NCI-H2196 (cell line): Measurements from ENCODE around the gene STK16.
A peak's percentile ranks its signal among the peaks of the same experiment; 100 is the strongest.

Experiments
- DNase-seq: peaks from one replicate; lab custom pipeline; 2025; ENCODE audit not compliant: unreplicated experiment; lab: John Stamatoyannopoulos, UW

STK16 gene

DNA sequence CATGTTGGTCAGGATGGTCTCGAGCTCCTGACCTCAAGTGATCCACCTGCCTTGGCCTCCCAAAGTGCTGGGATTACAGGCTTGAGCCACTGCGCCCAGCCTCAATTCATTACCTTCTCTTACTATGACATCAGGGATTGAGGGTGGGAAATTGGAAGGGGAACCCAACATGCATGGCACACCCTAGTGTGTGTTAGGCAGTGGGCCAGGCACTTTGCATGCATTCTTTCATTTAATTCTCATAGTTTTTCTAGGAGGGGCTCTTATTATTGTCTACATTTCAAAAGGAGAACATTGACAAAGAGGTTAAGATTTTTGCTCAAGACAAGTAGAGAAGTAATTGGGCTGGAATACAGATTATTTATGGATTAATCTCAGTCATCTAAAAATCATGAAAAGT, 23.0 kb downstream of the STK16 start:
- no peak for DNase-seq

DNA sequence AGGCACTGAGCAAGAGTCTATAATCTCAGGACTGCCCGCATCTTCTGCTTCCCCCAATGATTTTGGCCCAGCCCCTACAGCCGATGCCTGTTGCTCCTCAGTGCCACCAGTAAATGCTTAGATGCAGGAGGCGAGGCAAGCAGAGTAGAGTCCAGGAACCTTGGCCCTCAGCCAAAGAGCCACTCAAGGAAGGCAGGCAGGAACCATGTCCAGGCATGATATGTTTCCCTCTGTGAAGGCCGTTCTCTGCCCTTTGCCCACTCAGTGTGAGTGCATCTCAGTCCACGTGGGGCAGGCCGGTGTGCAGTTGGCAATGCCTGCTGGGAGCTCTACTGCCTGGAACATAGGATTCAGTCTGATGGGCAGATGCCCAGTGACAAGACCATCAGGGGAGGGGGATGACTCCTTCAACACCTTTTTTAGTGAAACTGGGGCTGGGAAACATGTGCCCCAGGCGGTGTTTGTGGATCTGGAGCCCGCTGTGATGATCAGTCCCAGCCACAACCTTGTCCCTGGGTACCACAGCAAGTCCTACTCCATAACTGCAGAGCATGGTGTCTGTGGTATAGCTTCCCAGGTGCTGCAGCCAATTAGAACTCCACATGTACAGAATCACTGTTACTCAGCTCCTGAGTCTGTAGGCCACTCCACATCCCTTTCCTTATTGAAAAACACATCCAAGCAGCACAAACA, 24.2 kb downstream of the STK16 start:
- DNase-seq: peak; percentile 71

DNA sequence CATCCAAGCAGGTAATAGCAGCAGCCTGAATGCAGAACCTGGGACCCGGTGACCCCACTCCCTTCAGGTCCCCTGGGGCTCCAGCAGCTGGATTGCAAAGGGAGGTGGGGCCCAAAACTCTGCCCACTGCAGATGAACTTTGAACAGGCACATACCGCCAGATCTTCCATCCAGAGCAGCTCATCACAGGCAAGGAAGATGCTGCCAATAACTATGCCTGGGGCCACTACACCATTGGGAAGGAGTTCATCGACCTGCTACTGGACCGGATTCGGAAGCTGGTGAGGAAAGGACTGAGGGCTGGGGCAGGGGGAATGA, 24.7 kb downstream of the STK16 start:
- DNase-seq: no peak

DNA sequence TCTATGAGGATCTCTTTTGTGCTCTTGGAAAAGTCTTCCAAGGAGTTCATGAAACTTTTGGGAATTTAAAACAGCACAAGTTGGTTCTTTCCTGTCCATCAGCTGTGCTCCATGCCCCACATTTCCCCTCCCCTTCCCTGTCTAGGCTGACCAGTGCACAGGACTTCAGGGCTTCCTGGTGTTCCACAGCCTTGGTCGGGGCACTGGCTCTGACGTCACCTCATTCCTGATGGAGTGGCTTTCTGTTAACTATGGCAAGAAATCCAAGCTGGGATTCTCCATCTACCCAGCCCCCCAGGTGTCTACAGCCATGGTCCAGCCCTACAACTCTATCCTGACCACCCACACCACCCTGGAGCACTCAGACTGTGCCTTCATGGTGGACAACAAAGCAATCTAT, 25.7 kb downstream of the STK16 start:
- DNase-seq: no peak

DNA sequence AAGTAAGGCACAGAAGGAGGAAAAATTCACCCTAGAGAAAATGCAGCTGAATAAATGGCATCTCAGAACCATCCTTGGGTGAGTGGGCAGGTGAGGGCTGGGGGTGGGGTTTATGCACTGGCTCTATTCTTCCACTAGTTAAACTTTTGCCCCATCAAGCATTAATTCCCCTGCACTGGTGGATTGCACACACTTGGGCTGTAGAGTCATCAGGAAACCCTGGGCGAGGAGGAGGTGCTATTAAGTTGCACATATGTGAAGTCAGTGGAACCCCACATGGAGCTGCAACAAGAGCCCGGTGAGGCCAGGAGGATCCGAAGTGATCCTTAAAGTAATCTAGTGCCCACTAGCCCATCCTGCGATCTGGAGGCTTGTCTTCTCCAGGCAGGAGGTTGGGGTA, 27.1 kb downstream of the STK16 start:
- DNase-seq: no peak

DNA sequence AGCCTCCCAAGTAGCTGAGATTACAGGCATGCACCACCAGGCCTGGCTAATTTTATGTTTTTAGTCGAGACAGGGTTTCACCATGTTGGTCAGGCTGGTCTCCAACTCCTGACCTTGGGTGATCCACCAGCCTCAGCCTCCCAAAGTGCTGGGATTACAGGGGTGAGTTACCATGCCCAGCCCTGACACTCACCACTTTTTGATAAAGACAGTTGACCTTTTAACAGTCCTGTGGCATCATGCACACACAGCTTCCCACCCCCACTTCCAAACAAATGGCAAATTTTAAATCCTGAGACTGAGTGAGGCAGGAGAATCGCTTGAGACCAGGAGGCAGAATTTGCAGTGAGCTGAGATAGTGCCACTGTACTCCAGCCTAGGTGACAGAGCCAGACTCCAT, 27.7 kb downstream of the STK16 start:
- DNase-seq: no peak

DNA sequence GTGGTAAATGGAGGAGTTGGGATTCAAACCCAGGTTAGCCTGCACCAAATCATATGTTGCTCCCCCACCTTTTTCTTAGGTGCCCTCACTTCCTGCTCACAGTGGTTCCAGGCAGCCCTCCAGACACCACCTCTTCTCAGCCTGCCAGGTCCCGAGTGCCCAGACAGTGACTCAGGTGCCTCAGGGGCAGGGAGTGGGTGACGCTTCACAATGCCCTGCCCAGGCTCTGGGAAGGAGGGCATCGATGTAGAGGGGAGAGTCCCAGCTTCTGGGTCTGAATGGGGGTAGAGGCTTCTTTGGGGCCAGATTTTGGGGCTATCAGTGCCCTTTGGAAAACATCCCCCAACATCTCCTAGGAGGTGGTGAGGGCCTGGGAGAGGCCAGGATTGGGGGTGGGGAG, 28.7 kb downstream of the STK16 start:
- DNase-seq: no peak

DNA sequence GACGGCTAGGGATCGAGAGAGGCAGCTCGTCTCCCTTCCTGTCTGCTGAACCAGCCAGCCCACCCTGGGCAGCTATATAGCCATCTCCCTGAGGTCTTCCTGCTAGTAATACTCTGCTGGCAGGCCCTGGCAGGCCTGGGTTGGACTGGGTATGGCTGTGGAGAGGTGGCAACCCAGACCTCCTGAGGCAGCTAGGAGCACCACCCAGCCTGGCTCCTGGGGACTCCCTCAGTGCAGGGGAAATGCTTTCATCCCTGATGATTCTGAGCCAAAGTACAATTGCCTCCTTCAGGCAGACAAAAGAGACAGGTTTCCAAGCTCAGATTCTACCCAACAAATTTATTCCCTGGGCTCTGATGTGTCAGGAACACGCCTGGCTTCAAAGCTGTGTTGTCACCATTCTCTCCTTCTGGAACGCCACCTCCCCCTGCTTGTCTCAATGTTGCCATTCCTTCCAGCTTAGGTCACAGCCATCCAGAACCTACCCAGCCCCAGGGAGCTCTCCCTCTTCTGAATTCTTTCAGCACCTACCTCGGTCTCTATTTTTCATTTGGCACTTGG, 29.2 kb downstream of the STK16 start:
- DNase-seq: peak; percentile 37

DNA sequence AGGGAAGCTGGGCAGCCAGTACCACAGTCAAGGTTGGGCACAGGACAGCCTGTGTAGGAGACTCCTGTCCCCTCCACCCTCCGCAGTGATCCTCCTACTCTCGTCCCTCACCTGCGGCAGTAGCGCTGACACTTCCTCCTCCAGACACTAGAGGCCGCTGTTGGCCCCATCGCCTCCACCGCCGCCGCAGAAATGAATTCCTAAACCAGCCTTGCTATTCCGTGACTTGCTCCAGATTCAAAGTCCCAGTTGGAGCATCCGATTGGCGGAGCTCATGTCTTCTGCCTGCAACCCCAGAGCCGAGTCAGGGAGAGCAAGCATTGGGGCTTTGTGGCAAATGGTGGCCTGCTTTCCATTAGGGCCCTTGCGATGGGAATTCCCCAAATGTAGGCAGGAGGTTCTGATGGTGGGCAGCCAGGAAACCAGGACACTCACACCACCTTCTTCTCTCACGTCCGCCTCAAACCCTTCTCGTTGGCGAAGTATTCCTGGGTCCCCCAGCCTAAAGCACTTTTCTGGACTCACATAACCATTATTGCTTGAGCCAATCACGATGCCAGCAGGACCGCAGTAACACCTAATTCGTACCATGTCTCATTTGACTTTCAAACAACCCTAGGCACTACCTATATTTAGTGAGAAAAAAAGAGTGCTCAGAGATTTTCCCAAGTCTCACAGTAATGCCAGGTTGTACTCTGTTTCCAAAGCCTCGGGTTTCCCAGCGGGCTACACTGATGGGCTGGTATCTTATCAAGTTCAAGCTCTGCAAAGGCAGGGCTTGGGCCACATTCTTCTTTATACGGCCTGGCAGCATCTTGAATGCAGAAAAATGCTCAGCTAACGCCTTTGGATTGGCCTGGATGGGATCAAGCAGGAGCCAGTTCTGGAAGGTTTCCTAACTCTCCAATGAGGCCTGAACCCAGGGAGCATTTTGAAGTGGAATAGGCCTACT, 32.7 kb downstream of the STK16 start:
- peak; percentile 79 for DNase-seq

DNA sequence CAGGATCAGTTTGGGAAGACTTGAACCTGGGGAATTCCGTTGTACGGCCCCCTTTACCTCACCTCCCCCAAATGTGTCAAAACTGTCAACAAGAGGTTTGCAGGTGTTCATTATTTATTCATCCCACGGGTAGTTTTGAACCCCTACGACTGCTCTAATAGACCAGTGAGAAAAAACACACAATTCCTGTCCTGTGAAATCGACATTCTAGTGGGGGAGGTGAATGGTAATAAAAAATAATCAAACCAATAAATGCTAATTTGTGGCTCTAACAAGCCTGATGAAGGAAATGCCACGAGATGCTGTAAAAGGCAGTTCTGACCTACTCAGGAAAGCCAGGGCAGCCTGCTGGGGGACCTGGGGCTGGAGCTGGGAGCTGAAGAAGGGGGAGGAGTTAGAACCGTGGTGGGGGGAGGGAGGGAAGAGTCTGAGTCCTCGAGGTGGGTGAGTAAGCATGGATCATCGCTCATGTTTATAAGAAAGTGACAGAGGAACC, 33.4 kb downstream of the STK16 start:
- no peak for DNase-seq

DNA sequence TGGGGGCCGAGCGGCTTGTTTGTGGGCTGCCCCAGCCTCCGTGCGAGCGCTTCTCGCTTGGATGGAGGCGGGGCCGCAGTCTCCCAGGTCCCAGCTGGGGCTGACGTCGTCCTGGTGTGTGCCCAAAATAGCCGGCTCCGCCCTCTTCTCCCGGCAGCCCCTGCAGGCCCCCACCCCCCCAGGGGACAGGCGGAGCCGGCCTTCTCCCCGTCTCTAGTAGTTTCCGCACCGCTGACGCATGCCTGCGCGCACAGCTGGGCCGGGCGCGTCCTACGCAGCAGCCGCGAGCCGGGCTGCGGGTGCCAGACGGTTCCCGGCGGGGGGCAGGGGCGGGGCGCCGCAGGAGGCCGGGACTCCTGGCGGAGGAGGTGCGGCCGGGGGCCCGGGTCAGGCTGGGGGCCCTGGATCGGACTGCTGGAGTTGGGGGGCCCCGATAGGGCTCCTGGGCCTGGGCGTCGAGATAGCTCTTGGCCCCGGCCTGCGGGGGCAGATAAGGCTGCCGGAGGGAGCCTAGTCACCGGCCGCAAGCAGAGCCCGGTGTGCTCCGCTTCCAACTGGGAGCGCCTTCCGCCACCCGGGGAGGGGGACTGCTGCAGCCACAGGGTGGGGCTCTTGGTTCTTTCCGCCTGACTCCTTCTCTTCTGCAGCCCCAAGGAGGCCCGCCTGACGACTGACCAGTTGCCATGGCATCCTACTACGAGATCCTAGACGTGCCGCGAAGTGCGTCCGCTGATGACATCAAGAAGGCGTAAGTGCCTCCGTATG, 34.1 kb downstream of the STK16 start, which contains the start of gene DNAJB2:
TSS of gene DNAJB2 (plus strand) at position 216 of the 765 bp plus-strand sequence. CDS start at position 684, 468 bp downstream.
- peak; percentile 98 for DNase-seq

DNA sequence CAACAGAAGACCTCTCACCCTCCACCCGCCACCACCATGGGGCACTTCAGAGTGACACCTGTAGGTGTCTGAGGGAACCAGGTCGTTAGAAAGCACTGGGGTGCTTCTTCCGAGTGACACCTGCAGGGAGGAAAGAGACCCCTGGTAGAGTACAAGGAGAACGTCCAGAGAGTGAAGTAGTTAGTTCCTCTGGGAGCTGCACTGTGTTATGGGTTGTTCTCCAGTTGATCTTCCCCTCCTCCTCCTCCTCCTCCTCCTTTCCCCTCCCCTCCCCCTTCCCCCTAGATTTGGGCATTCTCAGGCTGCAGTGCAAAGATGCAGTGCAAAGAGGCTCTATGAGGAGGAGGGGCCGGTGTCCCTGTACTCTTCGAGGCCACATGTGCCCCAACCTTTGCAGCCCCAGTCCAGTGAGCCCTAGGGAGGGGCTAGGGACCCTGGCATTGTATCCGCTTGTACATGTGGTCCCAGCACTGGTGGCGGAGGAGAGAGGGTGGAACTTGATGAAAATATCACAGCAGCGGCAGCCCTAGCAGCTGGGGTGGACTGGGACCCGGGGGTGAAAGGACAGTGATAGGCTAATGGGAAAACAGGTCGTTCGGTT, 34.7 kb downstream of the STK16 start:
- no peak for DNase-seq

DNA sequence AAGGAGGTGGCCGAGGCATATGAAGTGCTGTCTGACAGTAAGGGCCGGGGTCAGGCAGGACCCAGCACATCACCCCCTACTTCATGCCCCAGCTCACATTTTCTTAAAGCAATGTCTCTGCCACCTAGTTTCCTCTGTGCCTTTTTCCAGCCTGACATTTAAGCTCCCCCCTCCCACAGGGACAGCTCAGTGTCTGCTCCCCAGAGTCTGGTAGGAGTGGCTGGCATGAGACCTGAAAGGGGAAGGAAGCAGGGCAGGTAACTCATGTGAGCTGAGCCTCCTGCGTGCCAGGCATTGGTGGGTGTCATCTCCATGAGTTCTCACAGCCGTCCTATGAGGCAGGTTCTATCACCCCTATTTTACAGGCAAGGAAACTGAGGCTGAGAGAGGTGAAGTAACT, 35.4 kb downstream of the STK16 start:
- no peak for DNase-seq

DNA sequence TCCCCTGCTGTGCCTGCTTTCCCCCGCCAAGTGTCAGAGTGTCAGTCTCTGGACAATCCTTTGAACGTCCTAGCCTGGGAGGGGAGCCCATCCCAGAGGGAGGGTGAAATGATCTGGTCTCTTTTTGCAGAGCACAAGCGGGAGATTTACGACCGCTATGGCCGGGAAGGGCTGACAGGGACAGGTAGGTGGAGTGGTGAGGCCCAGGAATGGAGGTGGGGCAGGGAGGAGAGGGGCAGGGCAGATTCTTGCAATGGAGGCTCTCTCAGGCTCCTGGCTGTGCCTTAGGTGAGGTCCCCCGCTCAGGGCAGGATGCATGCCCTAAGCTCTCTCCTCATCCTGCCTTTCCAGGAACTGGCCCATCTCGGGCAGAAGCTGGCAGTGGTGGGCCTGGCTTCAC, 36.3 kb downstream of the STK16 start:
- no peak for DNase-seq

DNA sequence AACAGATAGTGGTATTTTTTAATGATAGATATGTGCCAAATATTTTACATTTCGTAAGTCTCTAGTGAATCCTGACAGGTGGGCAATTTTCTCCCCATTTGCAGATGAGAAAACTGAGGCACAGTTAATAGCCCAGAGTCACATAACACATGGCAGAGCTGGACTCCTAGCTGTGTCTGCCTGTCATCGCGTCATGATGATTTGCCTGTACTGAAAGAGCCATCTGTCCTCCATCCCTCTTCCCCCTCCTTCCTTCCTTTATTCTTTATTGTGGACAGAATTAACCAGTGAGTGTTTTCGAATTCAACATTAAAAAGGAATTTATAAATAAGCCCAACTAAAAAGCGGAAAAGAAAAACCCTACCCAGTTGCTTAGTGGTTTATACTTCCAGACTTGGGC, 37.1 kb downstream of the STK16 start:
- no peak for DNase-seq

DNA sequence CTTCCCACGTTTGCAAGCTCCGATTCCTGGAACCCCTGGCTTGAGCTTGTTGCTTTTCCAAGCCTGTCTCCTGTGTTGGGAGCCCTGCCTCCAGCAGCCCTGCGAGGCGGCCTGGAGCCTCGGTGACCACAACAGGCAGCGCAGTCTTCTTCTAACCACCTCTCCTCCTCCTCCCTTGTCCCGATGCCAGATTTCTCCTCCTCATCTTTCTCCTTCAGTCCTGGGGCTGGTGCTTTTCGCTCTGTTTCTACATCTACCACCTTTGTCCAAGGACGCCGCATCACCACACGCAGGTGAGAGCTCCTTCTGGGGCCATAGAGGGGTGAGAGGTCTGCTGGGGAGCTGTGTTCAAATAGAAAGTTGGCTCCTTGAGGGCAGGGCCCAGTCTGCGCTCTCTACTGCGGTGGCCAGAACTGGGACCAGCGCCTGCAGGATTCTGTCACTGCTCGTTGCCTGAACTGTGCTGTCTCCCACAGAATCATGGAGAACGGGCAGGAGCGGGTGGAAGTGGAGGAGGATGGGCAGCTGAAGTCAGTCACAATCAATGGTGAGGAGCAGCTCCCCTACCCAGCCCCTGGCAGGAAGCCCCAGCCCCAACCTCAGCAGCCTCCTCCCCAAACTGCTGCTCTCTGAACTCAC, 37.8 kb downstream of the STK16 start:
- no peak for DNase-seq

DNA sequence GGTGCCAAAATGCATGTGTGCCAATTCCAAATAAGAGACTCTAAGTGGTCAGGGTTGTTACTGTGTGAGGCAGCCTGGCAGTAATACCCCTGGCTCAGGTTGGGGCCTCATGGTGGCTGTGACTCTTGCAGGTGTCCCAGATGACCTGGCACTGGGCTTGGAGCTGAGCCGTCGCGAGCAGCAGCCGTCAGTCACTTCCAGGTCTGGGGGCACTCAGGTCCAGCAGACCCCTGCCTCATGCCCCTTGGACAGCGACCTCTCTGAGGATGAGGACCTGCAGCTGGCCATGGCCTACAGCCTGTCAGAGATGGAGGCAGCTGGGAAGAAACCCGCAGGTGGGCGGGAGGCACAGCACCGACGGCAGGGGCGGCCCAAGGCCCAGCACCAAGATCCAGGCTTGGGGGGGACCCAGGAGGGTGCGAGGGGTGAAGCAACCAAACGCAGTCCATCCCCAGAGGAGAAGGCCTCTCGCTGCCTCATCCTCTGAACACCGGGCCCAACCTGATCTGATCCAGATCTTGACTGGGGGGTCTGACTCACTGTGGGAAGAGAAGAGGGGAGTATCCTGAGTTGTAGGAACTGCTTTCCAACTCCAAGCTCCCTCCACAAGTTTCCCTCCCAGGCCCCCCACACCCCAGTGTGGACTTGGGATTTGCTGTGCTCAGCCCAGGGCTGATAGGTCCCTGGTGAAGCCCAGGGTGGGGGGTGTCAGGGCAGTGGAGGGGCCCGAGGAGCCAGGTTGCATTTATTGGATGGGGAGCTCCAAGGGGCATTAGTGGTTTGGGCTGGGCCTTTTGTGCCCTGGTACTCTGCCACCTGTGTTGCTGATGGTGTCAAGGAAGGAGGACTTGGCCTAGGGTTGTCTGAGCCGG, 39.5 kb downstream of the STK16 start:
- DNase-seq: no peak

DNA sequence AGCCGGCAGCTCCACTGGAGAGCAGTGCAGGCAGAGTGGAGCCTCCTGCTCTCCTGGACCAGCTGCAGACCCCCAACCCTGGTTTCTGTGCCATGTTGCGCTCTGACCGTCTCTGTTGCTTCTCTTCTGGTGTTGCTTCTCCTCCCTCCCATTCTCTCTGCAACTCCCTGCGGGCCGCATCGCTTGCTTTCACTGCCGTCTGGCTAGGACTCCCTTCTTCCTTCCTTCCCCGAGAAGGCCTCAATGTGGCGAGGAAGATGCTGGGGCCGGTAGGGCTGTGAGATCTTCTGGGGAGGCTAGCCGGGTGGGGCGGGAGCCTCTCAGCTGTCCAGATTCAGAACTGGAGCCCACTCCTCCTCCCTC, 40.1 kb downstream of the STK16 start:
- DNase-seq: no peak

DNA sequence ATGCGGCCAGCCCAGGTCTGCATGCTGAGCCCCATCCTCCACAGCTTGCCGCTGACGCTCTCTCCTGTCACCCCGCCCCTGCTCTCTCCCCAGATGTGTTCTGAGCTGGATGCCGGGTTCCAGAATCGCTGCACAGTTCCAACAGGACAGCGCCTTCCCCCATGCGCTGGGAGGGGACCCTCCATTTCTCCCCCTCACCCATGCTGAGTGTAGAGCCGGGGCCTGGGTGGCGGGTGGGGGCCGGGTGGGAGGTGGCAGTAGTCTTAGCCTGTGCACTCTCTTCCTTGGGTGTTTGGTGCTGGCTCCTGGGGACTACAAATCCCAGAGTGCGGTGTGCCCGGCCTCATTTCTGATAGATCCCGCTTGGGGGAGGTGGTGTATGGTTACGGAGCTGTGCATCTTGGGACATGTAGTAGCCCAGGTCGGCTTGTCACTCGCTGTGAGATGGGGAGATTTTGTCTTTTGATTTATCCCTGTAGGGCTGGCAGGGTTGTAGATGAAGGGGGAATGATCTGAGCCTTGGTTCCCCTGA, 40.7 kb downstream of the STK16 start:
- DNase-seq: peak; percentile 13
